Activated naive CD4-positive, alpha-beta T cell treated with anti-CD3 and anti-CD28 coated beads for 36 hours (primary cell): ENCODE results near the gene RAB11FIP4. TPM values are rescaled to one million over a fixed set of nuclear protein-coding genes. Genes with fewer than 3 reads are reported as not detected.
"Not testable (repeated sequence)": the region's sequence is repeated elsewhere in the genome, so short reads cannot be mapped to it uniquely, and the experiment has no call there.

Source experiments
- CTCF ChIA-PET: fragments of 350-600 bp; sonication (Branson Sonifier 250); formaldehyde crosslinking; loops from one replicate; lab custom pipeline; 2021; ENCODE audit warnings: antibody characterized with exemption; lab: Charles Lee
- DNase-seq: peaks from one replicate; pipeline ENCODE4 v3.0.0-alpha.2; 2020
- H3K27ac Mint-ChIP-seq: one replicate; pipeline ENCODE4 v1.8.0; 2021; ENCODE audit warnings: mild to moderate bottlenecking, mixed read lengths
- H3K27me3 Mint-ChIP-seq: one replicate; pipeline ENCODE4 v1.8.0; 2021; ENCODE audit warnings: low read depth, mixed read lengths
- H3K36me3 Mint-ChIP-seq: one replicate; pipeline ENCODE4 v1.8.0; 2021; ENCODE audit warnings: low read depth, mixed read lengths
- H3K4me1 Mint-ChIP-seq: one replicate; pipeline ENCODE4 v1.8.0; 2021; ENCODE audit warnings: low read depth, mixed read lengths
- H3K4me3 Mint-ChIP-seq: one replicate; pipeline ENCODE4 v1.8.0; 2021; ENCODE audit warnings: mild to moderate bottlenecking, moderate library complexity, mixed read lengths
- H3K9me3 Mint-ChIP-seq: one replicate; pipeline ENCODE4 v1.8.0; 2021; ENCODE audit warnings: mixed read lengths
- intact Hi-C: fragments of 100-400 bp; cut with micrococcal nuclease; formaldehyde crosslinking; loops from one replicate; pipeline ENCODE4 v1.15.1; 2023
- total RNA-seq, 2 experiments: library from RNA; stranded (reverse); gene quantifications; one replicate each; pipeline ENCODE4 v1.2.3, GENCODE V29; 2021

The RAB11FIP4 gene
- total RNA-seq, 2 experiments from 2014 or later: 31.3 to 33.1 TPM

GRCh38 chr17:31431098-31431851 lies 39.8 kb downstream of the RAB11FIP4 start:
- Mint-ChIP-seq H3K27me3 (no peaks in the 10 kb centered on the region), H3K9me3 (no peaks in the 10 kb centered on the region), H3K4me1 (peaks cover 13% of the 10 kb centered on the region), H3K36me3 (no peaks in the 10 kb centered on the region), H3K27ac (no peak overlapping the region), H3K4me3 (no peak overlapping the region)
- DNase-seq: no peak
- intact Hi-C loops: no loop called here
- CTCF ChIA-PET: interaction anchor here (0.6 to 0.7 kb wide), 2 partner anchors 91 to 241 kb away, joined by 3 read pairs; no protein-coding TSS in a partner anchor

GRCh38 chr17:31431852-31432658 lies 40.6 kb downstream of the RAB11FIP4 start:
- Mint-ChIP-seq H3K4me3 (no peak overlapping the region), H3K36me3 (no peaks in the 10 kb centered on the region), H3K4me1 (peaks cover 13% of the 10 kb centered on the region), H3K27me3 (no peaks in the 10 kb centered on the region), H3K9me3 (no peaks in the 10 kb centered on the region), H3K27ac (no peak overlapping the region)
- intact Hi-C loops: no loop called here
- no peak for DNase-seq
- CTCF ChIA-PET: interaction anchor here (0.6 to 8.6 kb wide), 3 partner anchors 92 to 242 kb away, joined by 3 to 117 read pairs (median 3); no protein-coding TSS in a partner anchor

DNA sequence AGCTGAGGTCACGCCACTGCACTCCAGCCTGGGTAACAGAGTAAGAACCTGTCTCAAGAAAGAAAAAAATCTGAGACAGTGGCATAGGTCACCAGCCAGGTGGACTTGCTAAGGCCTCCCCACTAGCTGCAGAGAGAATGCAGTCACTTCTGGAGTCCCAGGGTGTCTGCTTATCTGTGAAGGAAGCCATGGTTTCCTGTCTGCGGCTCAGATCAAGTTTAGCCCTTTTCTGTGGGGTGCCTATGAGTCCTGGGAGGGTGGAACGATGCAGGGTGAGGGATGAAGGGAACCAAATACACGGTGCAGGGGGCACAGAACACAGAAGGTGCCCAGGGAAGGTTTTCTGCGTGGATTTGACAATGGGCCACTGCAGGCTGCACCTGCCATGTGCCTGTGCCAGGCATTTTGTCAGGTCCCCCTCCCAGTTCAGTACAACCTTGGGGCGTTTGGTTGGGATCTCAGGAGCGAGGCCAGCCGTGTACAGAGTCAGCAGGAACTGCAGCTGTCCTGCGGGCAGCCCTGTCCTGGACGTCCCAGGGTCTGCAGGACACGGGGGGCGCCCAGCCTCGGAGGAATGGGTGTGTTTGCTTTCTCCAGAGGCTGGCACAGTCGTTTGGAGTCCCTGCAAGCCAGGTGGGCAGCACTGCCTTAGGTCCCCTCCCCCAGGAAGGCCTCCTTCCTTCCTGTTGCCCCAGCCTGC lies 41.8 kb downstream of the RAB11FIP4 start:
- intact Hi-C loops: no loop called here
- CTCF ChIA-PET: interaction anchor here (0.7 to 8.6 kb wide), 2 partner anchors 90 to 101 kb away, joined by 3 to 117 read pairs; no protein-coding TSS in a partner anchor
- Mint-ChIP-seq H3K36me3 (no peaks in the 10 kb centered on the region), H3K9me3 (no peaks in the 10 kb centered on the region), H3K27me3 (no peaks in the 10 kb centered on the region), H3K27ac (no peak overlapping the region), H3K4me3 (no peak overlapping the region), H3K4me1 (peaks cover 13% of the 10 kb centered on the region)
- DNase-seq: peak; percentile 45

DNA sequence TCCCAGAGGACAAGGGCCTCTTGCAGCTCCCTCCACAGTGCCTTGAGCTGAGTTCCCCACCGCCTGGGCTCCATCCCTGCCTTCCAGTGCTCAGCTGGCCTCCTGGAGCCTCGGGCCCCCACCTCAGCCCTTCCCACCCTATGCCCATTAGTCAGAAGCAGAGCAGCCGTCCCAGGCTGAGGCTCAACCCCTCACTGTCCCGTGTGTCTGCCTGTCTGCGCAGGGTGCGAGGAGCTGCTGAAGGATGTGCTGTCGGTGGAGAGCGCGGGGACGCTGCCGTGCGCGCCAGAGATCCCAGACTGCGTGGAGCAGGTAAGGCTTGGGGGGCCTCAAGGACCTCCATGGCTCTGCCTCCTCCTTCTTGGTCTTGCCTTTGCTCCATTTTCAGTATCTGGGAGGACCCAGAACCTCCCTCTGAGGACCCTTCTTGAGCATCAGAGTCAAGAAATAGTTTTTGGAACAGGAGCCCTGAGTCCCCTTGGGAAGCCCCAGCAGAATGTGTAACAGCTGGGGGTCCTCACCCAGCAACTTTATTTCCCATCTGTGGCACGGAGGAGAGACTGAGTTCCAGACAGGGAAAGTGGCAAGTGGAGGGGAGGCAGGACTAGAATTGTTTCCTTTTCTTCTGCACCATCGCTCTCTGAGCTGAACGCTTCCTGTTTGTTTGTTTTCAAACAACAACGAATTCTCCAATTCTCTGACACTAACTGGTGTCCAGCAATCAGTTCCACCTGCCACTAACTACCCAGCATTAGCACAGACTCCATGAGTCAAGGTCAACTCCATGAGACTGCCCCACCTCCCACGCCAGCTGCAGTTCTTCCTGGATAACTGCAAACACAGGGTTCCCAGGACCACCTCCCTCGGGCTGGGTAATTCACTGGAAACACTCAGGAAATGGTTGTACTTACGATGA lies 42.6 kb downstream of the RAB11FIP4 start:
- Mint-ChIP-seq H3K36me3 (no peaks in the 10 kb centered on the region), H3K4me1 (peaks cover 13% of the 10 kb centered on the region), H3K27me3 (no peaks in the 10 kb centered on the region), H3K4me3 (no peak overlapping the region), H3K27ac (no peak overlapping the region), H3K9me3 (no peaks in the 10 kb centered on the region)
- no peak for DNase-seq
- CTCF ChIA-PET: interaction anchor here (1.0 to 8.6 kb wide), 6 partner anchors 11 to 408 kb away, joined by 3 to 117 read pairs (median 6); no protein-coding TSS in a partner anchor
- intact Hi-C loops: no loop called here

DNA sequence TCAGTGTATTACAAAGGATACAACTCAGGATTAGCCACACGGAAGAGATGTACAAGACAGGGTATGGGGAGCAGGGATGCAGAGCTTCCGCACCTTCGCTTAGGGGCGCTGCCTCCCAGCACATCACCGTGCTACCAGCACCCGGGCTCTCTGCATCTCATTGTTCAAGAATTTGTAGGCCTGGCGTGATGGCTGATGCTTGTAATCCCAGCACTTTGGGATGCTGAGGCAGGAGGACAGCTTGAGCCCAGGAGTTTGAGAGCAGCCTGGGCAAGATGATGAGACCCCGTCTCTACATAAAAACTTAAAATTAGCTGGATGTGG lies 43.2 kb downstream of the RAB11FIP4 start:
- Mint-ChIP-seq H3K4me3 (no peak overlapping the region), H3K4me1 (peaks cover 13% of the 10 kb centered on the region), H3K36me3 (no peaks in the 10 kb centered on the region), H3K27me3 (no peaks in the 10 kb centered on the region), H3K9me3 (no peaks in the 10 kb centered on the region), H3K27ac (no peak overlapping the region)
- DNase-seq: no peak
- CTCF ChIA-PET: interaction anchor here (0.5 to 8.6 kb wide), 9 partner anchors 10 to 408 kb away, joined by 3 to 117 read pairs (median 4); no protein-coding TSS in a partner anchor
- intact Hi-C loops: no loop called here

DNA sequence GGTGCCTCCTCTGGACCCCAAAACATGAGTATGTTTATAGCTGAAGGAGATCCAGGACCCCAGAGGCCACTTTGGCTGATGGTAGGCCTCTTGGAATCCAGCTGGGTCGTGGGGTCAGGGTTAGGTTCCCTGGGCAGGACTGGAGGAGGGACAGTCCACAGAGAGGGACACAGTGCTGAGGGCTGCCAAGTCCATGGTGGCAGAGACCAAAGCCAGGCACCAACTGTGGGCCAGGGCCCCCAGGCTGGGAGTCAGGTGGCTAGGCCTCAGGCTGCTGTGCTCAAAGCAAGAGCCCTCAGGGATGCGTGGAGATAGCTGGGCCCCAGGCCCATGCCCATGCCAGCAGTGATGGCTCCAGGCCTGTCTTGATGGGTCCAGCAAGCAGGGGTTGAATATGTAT lies 44.1 kb downstream of the RAB11FIP4 start:
- H3K4me3 Mint-ChIP-seq: no peak overlapping the region
- H3K27me3 Mint-ChIP-seq: no peaks in the 10 kb centered on the region
- DNase-seq: no peak
- no peak overlapping the region for H3K27ac Mint-ChIP-seq
- H3K9me3 Mint-ChIP-seq: no peaks in the 10 kb centered on the region
- intact Hi-C loops: no loop called here
- peaks cover 13% of the 10 kb centered on the region for H3K4me1 Mint-ChIP-seq
- no peaks in the 10 kb centered on the region for H3K36me3 Mint-ChIP-seq
- CTCF ChIA-PET: interaction anchor here (1.1 to 8.6 kb wide), 8 partner anchors 9 to 407 kb away, joined by 3 to 117 read pairs (median 4); no protein-coding TSS in a partner anchor

- H3K36me3 Mint-ChIP-seq: no peaks in the 10 kb centered on the region
- no peaks in the 10 kb centered on the region for H3K9me3 Mint-ChIP-seq
- CTCF ChIA-PET: interaction anchor here (0.7 to 8.6 kb wide), 10 partner anchors 53 to 405 kb away, joined by 3 to 117 read pairs (median 6); no protein-coding TSS in a partner anchor
- no peaks in the 10 kb centered on the region for H3K27me3 Mint-ChIP-seq
- peaks cover 11% of the 10 kb centered on the region for H3K4me1 Mint-ChIP-seq
- DNase-seq: no peak
- H3K27ac Mint-ChIP-seq: no peak overlapping the region
- no peak overlapping the region for H3K4me3 Mint-ChIP-seq
- intact Hi-C loops: loop anchor here (1.0 to 2.0 kb wide), 4 partner anchors 49 to 404 kb away; no protein-coding TSS in a partner anchor
Observed at GRCh38 chr17:31437720-31438400, 46.4 kb downstream of the RAB11FIP4 start.

- DNase-seq: no peak
- CTCF ChIA-PET: interaction anchor here (1.1 to 8.6 kb wide), 5 partner anchors 11 to 84 kb away, joined by 3 to 117 read pairs (median 5); no protein-coding TSS in a partner anchor
- no peaks in the 10 kb centered on the region for H3K36me3 Mint-ChIP-seq
- no peak overlapping the region for H3K27ac Mint-ChIP-seq
- H3K9me3 Mint-ChIP-seq: no peaks in the 10 kb centered on the region
- H3K27me3 Mint-ChIP-seq: no peaks in the 10 kb centered on the region
- H3K4me3 Mint-ChIP-seq: no peak overlapping the region
- H3K4me1 Mint-ChIP-seq: no peaks in the 10 kb centered on the region
- intact Hi-C loops: no loop called here
Observed at GRCh38 chr17:31439716-31440115, 48.2 kb downstream of the RAB11FIP4 start.

DNA sequence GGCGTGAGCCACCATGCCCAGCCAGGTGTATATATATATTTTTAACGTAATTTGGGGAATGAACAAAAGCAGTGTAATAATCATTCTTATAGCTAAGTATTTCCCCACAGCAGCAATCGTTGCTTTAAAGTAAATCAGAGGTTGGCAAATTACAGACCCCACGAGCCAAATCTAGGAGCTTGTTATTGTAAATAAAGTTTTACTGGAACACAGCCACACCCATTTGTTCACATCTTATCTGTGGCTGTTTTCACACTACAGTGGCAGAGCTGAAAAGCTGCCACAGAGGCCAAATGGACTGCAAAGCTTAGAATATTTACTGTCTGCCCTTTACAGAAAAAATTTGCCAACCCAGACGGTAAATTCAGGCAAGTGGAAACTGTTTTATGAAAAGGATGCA lies 50.8 kb downstream of the RAB11FIP4 start:
- no peaks in the 10 kb centered on the region for H3K4me1 Mint-ChIP-seq

DNA sequence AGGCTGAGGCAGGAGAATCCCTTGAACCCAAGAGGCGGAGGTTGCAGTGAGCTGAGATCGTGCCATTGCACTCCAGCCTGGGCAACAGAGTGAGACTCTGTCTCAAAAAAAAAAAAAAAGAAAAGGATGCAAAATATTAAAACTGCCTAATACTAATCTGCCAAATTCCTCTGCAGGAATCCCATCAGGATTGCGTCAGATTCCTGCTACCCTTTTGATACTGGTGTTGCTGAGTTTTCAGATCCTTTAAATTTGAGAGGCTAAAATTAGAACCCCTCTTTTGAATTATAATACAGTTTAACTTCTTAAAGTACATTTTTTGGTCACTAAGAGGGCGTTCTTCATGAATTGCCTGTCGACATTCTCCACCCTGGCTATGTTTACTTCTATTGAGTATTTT lies 51.4 kb downstream of the RAB11FIP4 start:
- CTCF ChIA-PET: interaction anchor here (0.7 to 1.3 kb wide), 3 partner anchors 51 to 92 kb away, joined by 3 to 5 read pairs (median 3); no protein-coding TSS in a partner anchor
- intact Hi-C loops, H3K36me3 Mint-ChIP-seq, DNase-seq, H3K4me1 Mint-ChIP-seq, H3K4me3 Mint-ChIP-seq, H3K9me3 Mint-ChIP-seq, H3K27ac Mint-ChIP-seq, H3K27me3 Mint-ChIP-seq: not testable (repeated sequence)

More for the DNA sequence above, 50.8 kb downstream of the RAB11FIP4 start:
- intact Hi-C loops: no loop called here
- DNase-seq: no peak
- no peak overlapping the region for H3K4me3 Mint-ChIP-seq
- H3K27ac Mint-ChIP-seq: no peak overlapping the region
- CTCF ChIA-PET: interaction anchor here (0.9 to 1.3 kb wide), 3 partner anchors 66 to 93 kb away, joined by 3 to 5 read pairs (median 3); no protein-coding TSS in a partner anchor
- H3K9me3 Mint-ChIP-seq: no peaks in the 10 kb centered on the region
- no peaks in the 10 kb centered on the region for H3K27me3 Mint-ChIP-seq
- no peaks in the 10 kb centered on the region for H3K36me3 Mint-ChIP-seq
